ENCODE results near the gene ADPRHL1. TPM values are rescaled to one million over a fixed set of nuclear protein-coding genes. Genes with fewer than 3 reads are reported as not detected.

The ADPRHL1 gene
- polyA plus RNA-seq, 1 donor (not counting 4 experiments of a cell fraction or from before 2014, with no cell fraction given) = 1.2 TPM

DNA sequence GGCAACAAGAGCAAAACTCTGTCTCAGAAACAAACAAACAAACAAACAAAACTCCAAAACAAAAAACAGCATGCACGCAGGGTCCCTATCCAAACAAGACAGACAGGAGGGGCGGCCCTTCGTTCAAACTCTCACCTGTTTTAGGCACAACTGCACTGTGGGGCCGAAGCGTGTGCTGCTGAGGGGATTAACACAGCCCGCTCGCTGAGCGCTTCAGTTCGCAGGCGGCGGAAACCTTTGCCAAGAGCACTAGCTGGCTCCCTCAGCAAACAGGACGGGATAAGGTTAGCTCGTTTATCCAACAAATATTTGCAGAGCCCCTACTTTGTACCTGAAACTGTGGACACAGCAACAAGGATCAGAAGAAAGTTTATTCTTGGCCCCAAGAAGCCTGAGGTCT is 1.6 kb upstream of the ADPRHL1 start:
- no peak overlapping the region for H2AFZ ChIP-seq (ENCODE audit: control insufficient read depth, low read length)
- H3K4me2 ChIP-seq (ENCODE audit: control insufficient read depth, extremely low read depth, insufficient read depth, low read depth, low read length) = no peak overlapping the region
- H3K9me1 ChIP-seq (ENCODE audit: control insufficient read depth, extremely low read depth, insufficient read depth, low read length) = no peaks in the 10 kb centered on the region
- DNase-seq (ENCODE audit: low read depth, low spot score) (no peak), FAIRE-seq (no peak)
- peaks cover 2% of the 10 kb centered on the region for H4K20me1 ChIP-seq (ENCODE audit: control insufficient read depth, extremely low read depth, insufficient read depth, low read length)
- no peaks in the 10 kb centered on the region for H3K79me2 ChIP-seq (ENCODE audit: control insufficient read depth, insufficient read depth, low read length)
- H3K9ac ChIP-seq (ENCODE audit: control insufficient read depth, extremely low read depth, insufficient read depth, low read length) = no peak overlapping the region
- H3K9me3 ChIP-seq (ENCODE audit: control insufficient read depth, low read depth, low read length) = no peaks in the 10 kb centered on the region
- no peaks in the 10 kb centered on the region for H3K27me3 ChIP-seq (ENCODE audit: control insufficient read depth, extremely low read depth, insufficient read depth, low read length)
- no peak for TF ChIP-seq EZH2 (IDR thresholded peaks at IDR 0.05; ENCODE audit: low read length)
- TF ChIP-seq, protein P1, sequence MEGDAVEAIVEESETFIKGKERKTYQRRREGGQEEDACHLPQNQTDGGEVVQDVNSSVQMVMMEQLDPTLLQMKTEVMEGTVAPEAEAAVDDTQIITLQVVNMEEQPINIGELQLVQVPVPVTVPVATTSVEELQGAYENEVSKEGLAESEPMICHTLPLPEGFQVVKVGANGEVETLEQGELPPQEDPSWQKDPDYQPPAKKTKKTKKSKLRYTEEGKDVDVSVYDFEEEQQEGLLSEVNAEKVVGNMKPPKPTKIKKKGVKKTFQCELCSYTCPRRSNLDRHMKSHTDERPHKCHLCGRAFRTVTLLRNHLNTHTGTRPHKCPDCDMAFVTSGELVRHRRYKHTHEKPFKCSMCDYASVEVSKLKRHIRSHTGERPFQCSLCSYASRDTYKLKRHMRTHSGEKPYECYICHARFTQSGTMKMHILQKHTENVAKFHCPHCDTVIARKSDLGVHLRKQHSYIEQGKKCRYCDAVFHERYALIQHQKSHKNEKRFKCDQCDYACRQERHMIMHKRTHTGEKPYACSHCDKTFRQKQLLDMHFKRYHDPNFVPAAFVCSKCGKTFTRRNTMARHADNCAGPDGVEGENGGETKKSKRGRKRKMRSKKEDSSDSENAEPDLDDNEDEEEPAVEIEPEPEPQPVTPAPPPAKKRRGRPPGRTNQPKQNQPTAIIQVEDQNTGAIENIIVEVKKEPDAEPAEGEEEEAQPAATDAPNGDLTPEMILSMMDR (optimal IDR thresholded peaks at IDR 0.05 in 1 of 3, IDR thresholded peaks at IDR 0.05 in 1 of 3, conservative IDR thresholded peaks at IDR 0.05 in 1 of 3; ENCODE audit: extremely low read depth in 1 of 3, insufficient read depth in 2 of 3, low read length in 3 of 3) = no peak
- peaks cover 5% of the 10 kb centered on the region for H3K4me1 ChIP-seq (ENCODE audit: control insufficient read depth, extremely low read depth, insufficient read depth, low read length)
- H3K36me3 ChIP-seq (ENCODE audit: control insufficient read depth in 2 of 2, extremely low read depth in 1 of 2, insufficient read depth in 2 of 2, low read length in 2 of 2) = peaks cover 17 to 28% of the 10 kb centered on the region in 2 experiments
- dilution Hi-C loops (cut with MboI; ENCODE audit: extremely low pct_ligation_motif_present, low sequenced_read_pairs) = no loop called here
- no peak overlapping the region for H3K4me3 ChIP-seq (ENCODE audit: control insufficient read depth in 2 of 3, extremely low read depth in 1 of 3, insufficient read depth in 2 of 3, low read depth in 1 of 3, low read length in 3 of 3)
- H3K27ac ChIP-seq (ENCODE audit: control insufficient read depth, insufficient read depth, low read length) = no peak overlapping the region

DNA sequence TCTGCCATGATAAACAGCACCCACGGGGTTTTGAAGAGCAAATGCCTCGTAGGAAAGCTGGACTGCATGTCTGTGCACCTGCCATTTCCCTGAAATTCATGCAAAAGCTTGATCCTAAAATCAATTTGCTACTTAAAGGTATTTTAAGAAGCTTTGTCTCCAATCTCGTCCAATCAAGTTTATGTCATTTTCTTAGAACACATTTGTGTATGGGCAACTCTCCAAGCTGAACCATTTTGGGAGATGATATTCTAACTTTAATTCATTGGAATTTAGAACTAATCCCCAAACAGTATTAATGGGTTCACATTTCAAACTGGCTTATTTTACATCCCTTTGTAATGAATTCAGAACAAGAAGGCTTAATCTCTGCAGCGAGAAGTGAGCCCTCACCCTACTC is 822 bp downstream of the ADPRHL1 start:
- no peaks in the 10 kb centered on the region for H4K20me1 ChIP-seq (ENCODE audit: control insufficient read depth, extremely low read depth, insufficient read depth, low read length)
- H3K4me1 ChIP-seq (ENCODE audit: control insufficient read depth, extremely low read depth, insufficient read depth, low read length) = peaks cover 11% of the 10 kb centered on the region
- H3K79me2 ChIP-seq (ENCODE audit: control insufficient read depth, insufficient read depth, low read length) = no peaks in the 10 kb centered on the region
- no peak overlapping the region for H3K27ac ChIP-seq (ENCODE audit: control insufficient read depth, insufficient read depth, low read length)
- H3K9ac ChIP-seq (ENCODE audit: control insufficient read depth, extremely low read depth, insufficient read depth, low read length) = no peak overlapping the region
- H3K4me3 ChIP-seq (ENCODE audit: control insufficient read depth in 2 of 3, extremely low read depth in 1 of 3, insufficient read depth in 2 of 3, low read depth in 1 of 3, low read length in 3 of 3) = no peak overlapping the region
- no peak overlapping the region for H2AFZ ChIP-seq (ENCODE audit: control insufficient read depth, low read length)
- no peak overlapping the region for H3K4me2 ChIP-seq (ENCODE audit: control insufficient read depth, extremely low read depth, insufficient read depth, low read depth, low read length)
- dilution Hi-C loops (cut with MboI; ENCODE audit: extremely low pct_ligation_motif_present, low sequenced_read_pairs) = no loop called here
- H3K36me3 ChIP-seq (ENCODE audit: control insufficient read depth in 2 of 2, extremely low read depth in 1 of 2, insufficient read depth in 2 of 2, low read length in 2 of 2) = peaks cover 10 to 12% of the 10 kb centered on the region in 2 experiments
- no peaks in the 10 kb centered on the region for H3K9me1 ChIP-seq (ENCODE audit: control insufficient read depth, extremely low read depth, insufficient read depth, low read length)
- DNase-seq (ENCODE audit: low read depth, low spot score) (no peak), FAIRE-seq (no peak)
- no peaks in the 10 kb centered on the region for H3K9me3 ChIP-seq (ENCODE audit: control insufficient read depth, low read depth, low read length)
- H3K27me3 ChIP-seq (ENCODE audit: control insufficient read depth, extremely low read depth, insufficient read depth, low read length) = no peaks in the 10 kb centered on the region
- TF ChIP-seq EZH2 (IDR thresholded peaks at IDR 0.05; ENCODE audit: low read length) = no peak
- TF ChIP-seq, protein P1 (optimal IDR thresholded peaks at IDR 0.05 in 1 of 3, IDR thresholded peaks at IDR 0.05 in 1 of 3, conservative IDR thresholded peaks at IDR 0.05 in 1 of 3; ENCODE audit: extremely low read depth in 1 of 3, insufficient read depth in 2 of 3, low read length in 3 of 3) = no peak

Measured in keratinocyte (primary cell).